Lower leg skin (tissue), 4 donors: ENCODE data around the gene FBRS. TPM values are rescaled to one million over a fixed set of nuclear protein-coding genes. Genes with fewer than 3 reads are reported as not detected.

Experiments
- DNase-seq, 2 donors: peaks; one replicate each; pipeline ENCODE4 v3.0.0-alpha.2; 2019; ENCODE audit warnings: low spot score in 2 of 2
- H3K4me3 ChIP-seq: fragments of 200-600 bp; sonication (generic); 2 replicates; pipeline ENCODE4 v1.5.1; 2017; ENCODE audit warnings: mild to moderate bottlenecking, low read depth; ENCODE audit not compliant: poor library complexity, severe bottlenecking
- POLR2A ChIP-seq, 2 donors: fragments of 450-650 bp; IDR thresholded peaks; one replicate each; pipeline ENCODE4 v1.6.1; 2016 to 2017; ENCODE audit warnings: antibody characterized with exemption in 2 of 2, mild to moderate bottlenecking in 1 of 2, moderate library complexity in 1 of 2
- WGBS, 2 donors: methylation state at CpG; one replicate each; pipeline ENCODE4 v1.1.5; 2018; 5-methylcytosine and 5-hydroxymethylcytosine counted together
- intact Hi-C: fragments of 100-400 bp; cut with DNase I; formaldehyde crosslinking; loops from one replicate; pipeline ENCODE4 v1.15.0; 2023; ENCODE audit warnings: low total_unique reads
- total RNA-seq, 4 donors: library from RNA; depleted of rRNA; stranded (reverse); fragments of >200 nt; gene quantifications; one replicate each; pipeline ENCODE4 v1.1.0, GENCODE V29; 2016
- TF ChIP-seq, protein P1 (sequence below), 3 donors: fragments of 450-650 bp; IDR thresholded peaks; one replicate each; pipeline ENCODE4 v1.5.1; 2016; ENCODE audit warnings: antibody characterized with exemption in 3 of 3, mild to moderate bottlenecking in 3 of 3, moderate library complexity in 2 of 3

FBRS gene
- total RNA-seq, 4 donors from 2014 or later: 51.0 to 103 (median 58.3) TPM

- 88 to 100% methylated on average over 1 of the region's 1 CpG for WGBS, 2 donors
- H3K4me3 ChIP-seq: no peak overlapping the region
- intact Hi-C loops: no loop called here
- TF ChIP-seq, protein P1, sequence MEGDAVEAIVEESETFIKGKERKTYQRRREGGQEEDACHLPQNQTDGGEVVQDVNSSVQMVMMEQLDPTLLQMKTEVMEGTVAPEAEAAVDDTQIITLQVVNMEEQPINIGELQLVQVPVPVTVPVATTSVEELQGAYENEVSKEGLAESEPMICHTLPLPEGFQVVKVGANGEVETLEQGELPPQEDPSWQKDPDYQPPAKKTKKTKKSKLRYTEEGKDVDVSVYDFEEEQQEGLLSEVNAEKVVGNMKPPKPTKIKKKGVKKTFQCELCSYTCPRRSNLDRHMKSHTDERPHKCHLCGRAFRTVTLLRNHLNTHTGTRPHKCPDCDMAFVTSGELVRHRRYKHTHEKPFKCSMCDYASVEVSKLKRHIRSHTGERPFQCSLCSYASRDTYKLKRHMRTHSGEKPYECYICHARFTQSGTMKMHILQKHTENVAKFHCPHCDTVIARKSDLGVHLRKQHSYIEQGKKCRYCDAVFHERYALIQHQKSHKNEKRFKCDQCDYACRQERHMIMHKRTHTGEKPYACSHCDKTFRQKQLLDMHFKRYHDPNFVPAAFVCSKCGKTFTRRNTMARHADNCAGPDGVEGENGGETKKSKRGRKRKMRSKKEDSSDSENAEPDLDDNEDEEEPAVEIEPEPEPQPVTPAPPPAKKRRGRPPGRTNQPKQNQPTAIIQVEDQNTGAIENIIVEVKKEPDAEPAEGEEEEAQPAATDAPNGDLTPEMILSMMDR (IDR thresholded peaks at IDR 0.05): no peak
- no peak for TF ChIP-seq POLR2A (IDR thresholded peaks at IDR 0.05)
- no peak for DNase-seq
These were observed 53.5 kb downstream of the FBRS start for GRCh38 chr16:30711712-30712111.

GRCh38 chr16:30715750-30716445, 57.7 kb downstream of the FBRS start:
- no peak for TF ChIP-seq POLR2A (IDR thresholded peaks at IDR 0.05)
- TF ChIP-seq, protein P1 (IDR thresholded peaks at IDR 0.05): no peak
- no peak for DNase-seq
- H3K4me3 ChIP-seq: no peak overlapping the region
- 84 to 85% methylated on average over 17 of the region's 17 CpGs for WGBS, 2 donors
- intact Hi-C loops: no loop called here

- intact Hi-C loops: loop anchor here (10.0 kb wide), 1 partner anchor 55 kb away; no protein-coding TSS in a partner anchor
- WGBS, 2 donors: 91% methylated on average over 11 of the region's 11 CpGs
- TF ChIP-seq, protein P1 (IDR thresholded peaks at IDR 0.05): no peak
- no peak for TF ChIP-seq POLR2A (IDR thresholded peaks at IDR 0.05)
- DNase-seq: no peak
- H3K4me3 ChIP-seq: no peak overlapping the region
These were observed 61.9 kb downstream of the FBRS start for GRCh38 chr16:30720086-30720485.

Other genes with a start within 250 kb of the FBRS start
- 10 to 100 TPM; 14.7 to 18.8 (median 17.9) TPM for gene DCTPP1, start 228.4 kb upstream of the FBRS start, total RNA-seq
- gene SEPHS2, start 212.6 kb upstream of the FBRS start, total RNA-seq: 10 to 100 TPM; 17.7 to 25.3 (median 23.6) TPM
- 1 to 10 TPM; 1.6 to 2.3 (median 1.8) TPM for gene ITGAL, start 185.7 kb upstream of the FBRS start, total RNA-seq
- 10 to 100 TPM; 31.1 to 43.5 (median 41.0) TPM for gene ZNF768, start 131.9 kb upstream of the FBRS start, total RNA-seq
- 10 to 100 TPM in 3 of 4 donors, 1 to 10 TPM in 1; 9.9 to 23.7 (median 19.6) TPM for gene ZNF747, start 123.6 kb upstream of the FBRS start, total RNA-seq
- gene ZNF764, start 100.1 kb upstream of the FBRS start, total RNA-seq: 10 to 100 TPM in 3 of 4 donors, 1 to 10 TPM in 1; 8.3 to 12.0 (median 10.3) TPM
- gene ZNF688, start 86.7 kb upstream of the FBRS start, total RNA-seq: 10 to 100 TPM; 11.9 to 22.5 (median 16.0) TPM
- 10 to 100 TPM in 2 of 4 donors, 1 to 10 TPM in 2; 9.5 to 19.2 (median 10.4) TPM for gene ZNF785, start 72.7 kb upstream of the FBRS start, total RNA-seq
- 1 to 10 TPM; 3.2 to 9.1 (median 6.7) TPM for gene ZNF689, start 48.0 kb upstream of the FBRS start, total RNA-seq
- 10 to 100 TPM; 23.8 to 67.5 (median 37.1) TPM for gene PRR14, start 7.5 kb upstream of the FBRS start, total RNA-seq
- 10 to 100 TPM; 21.7 to 44.0 (median 33.7) TPM for gene SRCAP, start 40.7 kb downstream of the FBRS start, total RNA-seq
- 10 to 100 TPM; 20.6 to 39.5 (median 31.5) TPM for gene PHKG2, start 90.0 kb downstream of the FBRS start, total RNA-seq
- 1 to 10 TPM; 1.2 to 4.1 (median 2.6) TPM for gene CFAP119, start 103.6 kb downstream of the FBRS start, total RNA-seq
- gene RNF40, start 103.9 kb downstream of the FBRS start, total RNA-seq: 100 to 1,000 TPM in 1 of 4 donors, 10 to 100 TPM in 3; 82.2 to 112 (median 92.9) TPM
- 10 to 100 TPM; 10.9 to 18.1 (median 16.0) TPM for gene ZNF629, start 128.8 kb downstream of the FBRS start, total RNA-seq
- gene BCL7C, start 235.6 kb downstream of the FBRS start, total RNA-seq: 10 to 100 TPM; 43.1 to 79.1 (median 63.0) TPM
- gene CTF1, start 238.2 kb downstream of the FBRS start, total RNA-seq: 1 to 10 TPM in 2 of 4 donors, under 1 TPM in 1, not detected in 1; 0.80 to 3.0 (median 2.5) TPM